ENCODE measurements around the gene RHBDD2. TPM values are rescaled to one million over a fixed set of nuclear protein-coding genes. Genes with fewer than 3 reads are reported as not detected.

Gene RHBDD2
- total and polyA plus RNA-seq, 9 of the 15 experiments (the other 6 are each of a cell fraction or from before 2014, with no cell fraction given): 3.3 to 36.7 (median 17.9) TPM

- CTCF ChIA-PET (ENCODE audit: low intra/inter-chr PET ratio): no interaction called here
- DNase-seq (ENCODE audit: extremely low read depth in 1 of 4, low spot score in 3 of 4): peak; percentile 44 to 52 (median 48)
- in situ Hi-C loops (cut with MboI): no loop called here
- Histone ChIP-seq H3K4me2 (ENCODE audit: insufficient read depth, low read length) (no peak overlapping the region), H3K27ac (ENCODE audit: extremely low read depth, low read depth, low read length) (no peak overlapping the region), H4K20me1 (replicated peaks; ENCODE audit: control insufficient read depth, insufficient read depth, low read length) (peaks cover 14% of the 10 kb centered on the region), H3K27me3 (ENCODE audit: control insufficient read depth in 2 of 2, insufficient read depth in 2 of 2, low read length in 2 of 2) (no peaks in the 10 kb centered on the region), H3K79me2 (ENCODE audit: control insufficient read depth, insufficient read depth, low read length) (peaks cover 82% of the 10 kb centered on the region), H3K9ac (ENCODE audit: insufficient read depth in 1 of 2, low read depth in 2 of 2, low read length in 2 of 2) (peak overlapping the region in 1 of 2 experiments; percentile 23; a peak in 2 of 4 replicates), H3K4me1 (replicated peaks in 1 of 2; ENCODE audit: control insufficient read depth in 2 of 2, insufficient read depth in 2 of 2, low read length in 2 of 2) (peaks cover 23 to 24% of the 10 kb centered on the region in 2 experiments; a peak in 4 of 5 replicates), H2AFZ (ENCODE audit: low read depth, low read length) (no peak overlapping the region), H3K9me3 (replicated peaks; ENCODE audit: control insufficient read depth, insufficient read depth, low read depth, low read length) (no peaks in the 10 kb centered on the region), H3K4me3 (no peak overlapping the region), H3K9me1 (ENCODE audit: control insufficient read depth, insufficient read depth, low read length) (peaks cover 6% of the 10 kb centered on the region), H3K36me3 (ENCODE audit: control insufficient read depth, insufficient read depth, low read length) (peaks cover 18% of the 10 kb centered on the region; the same call in 2 of the 3 replicates)
- no TSS peak for BruUV-seq (replicated peaks)
- POLR2A ChIA-PET: interaction anchor here (0.7 to 0.8 kb wide), 2 partner anchors 297 to 353 kb away, joined by 3 to 4 read pairs; no protein-coding TSS in a partner anchor
- WGBS (ENCODE audit: insufficient coverage, low coverage, missing lambda C conversion rate): 50% methylated on average over 14 of the region's 14 CpGs
- FAIRE-seq: no peak
- peak; percentile 57 for ATAC-seq
- intact Hi-C loops (cut with micrococcal nuclease): no loop called here
- no peak for TF ChIP-seq ZNF592 (IDR thresholded peaks at IDR 0.05)
- TF ChIP-seq YY1 (IDR thresholded peaks at IDR 0.05; ENCODE audit: borderline replicate concordance in 1 of 3, control insufficient read depth in 1 of 3, extremely low read depth in 1 of 3, insufficient read depth in 3 of 3, insufficient read length in 1 of 3, insufficient replicate concordance in 2 of 3, low read depth in 1 of 3, low read length in 2 of 3): no peak
- no peak for TF ChIP-seq HOXB6 (CRISPR knock-in tag; IDR thresholded peaks at IDR 0.05; ENCODE audit: borderline replicate concordance)
- no peak for TF ChIP-seq BRD4 (IDR thresholded peaks at IDR 0.05)
- no peak for TF ChIP-seq ZNF239 (CRISPR knock-in tag; IDR thresholded peaks at IDR 0.05)
- no peak for TF ChIP-seq SMARCE1 (IDR thresholded peaks at IDR 0.05)
- TF ChIP-seq KHSRP (IDR thresholded peaks at IDR 0.05): no peak
- no peak for TF ChIP-seq ATF4 (CRISPR knock-in tag; IDR thresholded peaks at IDR 0.05)
- peak; percentile 70 for TF ChIP-seq CREM (IDR thresholded peaks at IDR 0.05; ENCODE audit: low read depth)
- TF ChIP-seq ZNF589 (CRISPR knock-in tag; IDR thresholded peaks at IDR 0.05; ENCODE audit: low read depth): no peak
- no peak for TF ChIP-seq NFRKB (IDR thresholded peaks at IDR 0.05; ENCODE audit: low read depth)
- peak; percentile 56; the same call in 1 of the 2 replicates for TF ChIP-seq NR2C2 (CRISPR knock-in tag; IDR thresholded peaks at IDR 0.05)
- no peak for TF ChIP-seq NR2C2 (tag; IDR thresholded peaks at IDR 0.05)
- no peak for TF ChIP-seq ZFP1 (CRISPR knock-in tag; IDR thresholded peaks at IDR 0.05)
- no peak for TF ChIP-seq ZNF41 (CRISPR knock-in tag; conservative IDR thresholded peaks at IDR 0.05)
- no peak for TF ChIP-seq ZNF124 (CRISPR knock-in tag; IDR thresholded peaks at IDR 0.05)
- TF ChIP-seq OTX1 (CRISPR knock-in tag; IDR thresholded peaks at IDR 0.05): no peak
- no peak for TF ChIP-seq CAMTA2 (CRISPR knock-in tag; conservative IDR thresholded peaks at IDR 0.05)
- no peak for TF ChIP-seq ZNF512 (tag; IDR thresholded peaks at IDR 0.05)
Observed at GRCh38 chr7:75921479-75921878, 42.6 kb downstream of the RHBDD2 start.

Data from K562 (cell line).